OCI-LY1 (cell line): ENCODE data around the gene TYRP1.

Experiments
- H2AFZ ChIP-seq: fragments of 200-600 bp; sonication (generic), shearing (Covaris generic); 2 replicates; pipeline ENCODE4 v1.6.0; 2014; ENCODE audit warnings: antibody characterized with exemption, mild to moderate bottlenecking, low read length
- H3F3A ChIP-seq: fragments of 200-600 bp; sonication (generic), shearing (Covaris generic); 2 replicates; pipeline ENCODE4 v1.6.0; 2014; ENCODE audit warnings: mild to moderate bottlenecking, antibody characterized with exemption, low read length, moderate library complexity; ENCODE audit not compliant: insufficient read depth
- H3K27ac ChIP-seq: fragments of 200-600 bp; sonication (generic); 2 replicates; pipeline ENCODE4 v1.5.1; 2014; ENCODE audit warnings: low read length, mixed run types, mild to moderate bottlenecking, low read depth; ENCODE audit not compliant: poor library complexity, severe bottlenecking
- H3K27me3 ChIP-seq: fragments of 200-600 bp; sonication (generic); 2 replicates; pipeline ENCODE4 v1.6.0; 2014; ENCODE audit warnings: antibody characterized with exemption, mild to moderate bottlenecking, low read length, moderate library complexity; ENCODE audit not compliant: insufficient read depth
- H3K36me3 ChIP-seq: fragments of 200-600 bp; sonication (generic); 2 replicates; pipeline ENCODE4 v1.6.1; 2014; ENCODE audit warnings: mild to moderate bottlenecking, antibody characterized with exemption, low read length, moderate library complexity, mixed read lengths; ENCODE audit not compliant: insufficient read depth
- H3K4me1 ChIP-seq: fragments of 200-600 bp; sonication (generic); 2 replicates; pipeline ENCODE4 v1.5.1; 2014; ENCODE audit warnings: mild to moderate bottlenecking, low read length, moderate library complexity; ENCODE audit not compliant: insufficient read depth, severe bottlenecking
- H3K4me2 ChIP-seq: fragments of 200-600 bp; sonication (generic), shearing (Covaris generic); 2 replicates; pipeline ENCODE4 v1.6.1; 2014; ENCODE audit warnings: low read length
- H3K4me3 ChIP-seq: fragments of 200-600 bp; sonication (generic); 2 replicates; pipeline ENCODE4 v1.5.1; 2014; ENCODE audit warnings: low read length, low read depth, mild to moderate bottlenecking, mixed read lengths; ENCODE audit not compliant: poor library complexity, severe bottlenecking
- H3K79me2 ChIP-seq: fragments of 200-600 bp; shearing (Covaris generic); 2 replicates; pipeline ENCODE4 v1.6.1; 2016; ENCODE audit warnings: mixed run types, low read length, mixed read lengths; ENCODE audit not compliant: insufficient read depth
- H3K9ac ChIP-seq: fragments of 200-600 bp; sonication (generic), shearing (Covaris generic); 2 replicates; pipeline ENCODE4 v1.6.1; 2014; ENCODE audit warnings: mild to moderate bottlenecking, low read length, mixed read lengths
- H3K9me2 ChIP-seq: fragments of 200-600 bp; sonication (generic), shearing (Covaris generic); 2 replicates; pipeline ENCODE4 v1.6.1; 2014; ENCODE audit warnings: low read depth, mild to moderate bottlenecking, low read length, mixed read lengths
- H3K9me3 ChIP-seq: fragments of 200-600 bp; shearing (Covaris generic); 2 replicates; pipeline ENCODE4 v1.6.1; 2014; ENCODE audit warnings: low read length, mixed read lengths
- H4K20me1 ChIP-seq: fragments of 200-600 bp; sonication (generic), shearing (Covaris generic); 2 replicates; pipeline ENCODE4 v1.6.0; 2016; ENCODE audit warnings: mild to moderate bottlenecking, low read length; ENCODE audit not compliant: insufficient read depth
- CTCF ChIP-seq: fragments of 200-600 bp; sonication (generic), shearing (Covaris generic); IDR thresholded peaks from 2 replicates; pipeline ENCODE4 v1.5.1; 2017; ENCODE audit warnings: mild to moderate bottlenecking, antibody characterized with exemption, low read length, moderate library complexity, mixed read lengths
- EZH2 ChIP-seq: fragments of 200-600 bp; sonication (generic), shearing (Covaris generic); IDR thresholded peaks from 2 replicates; pipeline ENCODE4 v1.8.0; 2017; ENCODE audit warnings: borderline replicate concordance, mixed run types, mild to moderate bottlenecking, antibody characterized with exemption, low read length, moderate library complexity, mixed read lengths

Gene TYRP1

GRCh38 chr9:12698986-12699385 lies 5.8 kb downstream of the TYRP1 start:
- Histone ChIP-seq H3F3A (no peaks in the 10 kb centered on the region), H3K79me2 (no peaks in the 10 kb centered on the region), H3K4me2 (no peak overlapping the region), H3K9me3 (no peaks in the 10 kb centered on the region), H3K27me3 (no peaks in the 10 kb centered on the region), H2AFZ (no peak overlapping the region), H3K9me2 (no peaks in the 10 kb centered on the region), H3K27ac (no peak overlapping the region), H3K9ac (no peak overlapping the region), H3K36me3 (no peaks in the 10 kb centered on the region), H3K4me3 (no peak overlapping the region), H3K4me1 (no peaks in the 10 kb centered on the region), H4K20me1 (no peaks in the 10 kb centered on the region)
- no peak for TF ChIP-seq CTCF
- TF ChIP-seq EZH2: no peak

GRCh38 chr9:12699529-12699928 lies 6.3 kb downstream of the TYRP1 start:
- Histone ChIP-seq H3F3A (no peaks in the 10 kb centered on the region), H3K4me1 (no peaks in the 10 kb centered on the region), H3K9me2 (no peaks in the 10 kb centered on the region), H3K27me3 (no peaks in the 10 kb centered on the region), H2AFZ (no peak overlapping the region), H3K9ac (no peak overlapping the region), H3K27ac (no peak overlapping the region), H3K79me2 (no peaks in the 10 kb centered on the region), H4K20me1 (no peaks in the 10 kb centered on the region), H3K4me2 (no peak overlapping the region), H3K4me3 (no peak overlapping the region), H3K9me3 (no peaks in the 10 kb centered on the region), H3K36me3 (no peaks in the 10 kb centered on the region)
- TF ChIP-seq CTCF: no peak
- TF ChIP-seq EZH2: no peak

- no peak for TF ChIP-seq EZH2
- TF ChIP-seq CTCF: no peak
- H3K4me3 ChIP-seq: no peak overlapping the region
- H3K9ac ChIP-seq: no peak overlapping the region
- H2AFZ ChIP-seq: no peak overlapping the region
- H3K4me1 ChIP-seq: no peaks in the 10 kb centered on the region
- H3K79me2 ChIP-seq: no peaks in the 10 kb centered on the region
- no peaks in the 10 kb centered on the region for H3F3A ChIP-seq
- H3K27ac ChIP-seq: no peak overlapping the region
- H3K9me2 ChIP-seq: no peaks in the 10 kb centered on the region
- H3K27me3 ChIP-seq: no peaks in the 10 kb centered on the region
- H3K36me3 ChIP-seq: no peaks in the 10 kb centered on the region
- H3K9me3 ChIP-seq: no peaks in the 10 kb centered on the region
- H4K20me1 ChIP-seq: no peaks in the 10 kb centered on the region
- H3K4me2 ChIP-seq: no peak overlapping the region
These were observed 7.9 kb downstream of the TYRP1 start for GRCh38 chr9:12701126-12701525.
